GM21360 (cell line): Measurements from ENCODE around the gene NPHS1.
"Not testable (repeated sequence)": the region's sequence is repeated elsewhere in the genome, so short reads cannot be mapped to it uniquely, and the experiment has no call there.

ENCODE experiments used
- ATAC-seq: cut with Tn5 transposase; IDR thresholded peaks from one replicate; pipeline ENCODE4 v1.9.1; 2021; ENCODE audit warnings: mild to moderate bottlenecking, moderate library complexity; ENCODE audit not compliant: unreplicated experiment

Gene NPHS1

GRCh38 chr19:35813043-35813890, 39.0 kb downstream of the NPHS1 start:
- ATAC-seq = no peak

- no peak for ATAC-seq
Measured at GRCh38 chr19:35812220-35813042, 39.9 kb downstream of the NPHS1 start, which contains the start of gene PRODH2. TSS of gene PRODH2 (minus strand) at chr19:35812845. CDS start at chr19:35812805, 40 bp downstream.

GRCh38 chr19:35811317-35812219, 40.7 kb downstream of the NPHS1 start:
- no peak for ATAC-seq

GRCh38 chr19:35807633-35808032, 44.7 kb downstream of the NPHS1 start:
- no peak for ATAC-seq

GRCh38 chr19:35806597-35806996, 45.7 kb downstream of the NPHS1 start:
- ATAC-seq = no peak

- no peak for ATAC-seq
Measured at GRCh38 chr19:35805526-35806102, 46.7 kb downstream of the NPHS1 start.

GRCh38 chr19:35801828-35802227, 50.5 kb downstream of the NPHS1 start:
- no peak for ATAC-seq

GRCh38 chr19:35797663-35798062, 54.6 kb downstream of the NPHS1 start:
- ATAC-seq = no peak

- no peak for ATAC-seq
Measured at GRCh38 chr19:35796645-35797542, 55.4 kb downstream of the NPHS1 start.

- not testable (repeated sequence) for ATAC-seq
Measured at GRCh38 chr19:35795564-35795963, 56.7 kb downstream of the NPHS1 start.

- no peak for ATAC-seq
Measured at GRCh38 chr19:35793381-35794165, 58.7 kb downstream of the NPHS1 start.

- no peak for ATAC-seq
Measured at GRCh38 chr19:35792888-35793287, 59.4 kb downstream of the NPHS1 start.

- ATAC-seq = no peak
Measured at GRCh38 chr19:35792312-35792711, 60.0 kb downstream of the NPHS1 start.

GRCh38 chr19:35791814-35792279, 60.5 kb downstream of the NPHS1 start:
- no peak for ATAC-seq

GRCh38 chr19:35790981-35791813, 61.1 kb downstream of the NPHS1 start:
- no peak for ATAC-seq

GRCh38 chr19:35789978-35790944, 62.0 kb downstream of the NPHS1 start:
- no peak for ATAC-seq
